GM18508 (cell line): ENCODE data around the gene OR2A7.
"Not testable (repeated sequence)": the region's sequence is repeated elsewhere in the genome, so short reads cannot be mapped to it uniquely, and the experiment has no call there.

Experiments
- ATAC-seq: cut with Tn5 transposase; IDR thresholded peaks from one replicate; pipeline ENCODE4 v1.9.1; 2021; ENCODE audit warnings: moderate number of reproducible peaks; ENCODE audit not compliant: insufficient read depth, unreplicated experiment

The OR2A7 gene

DNA sequence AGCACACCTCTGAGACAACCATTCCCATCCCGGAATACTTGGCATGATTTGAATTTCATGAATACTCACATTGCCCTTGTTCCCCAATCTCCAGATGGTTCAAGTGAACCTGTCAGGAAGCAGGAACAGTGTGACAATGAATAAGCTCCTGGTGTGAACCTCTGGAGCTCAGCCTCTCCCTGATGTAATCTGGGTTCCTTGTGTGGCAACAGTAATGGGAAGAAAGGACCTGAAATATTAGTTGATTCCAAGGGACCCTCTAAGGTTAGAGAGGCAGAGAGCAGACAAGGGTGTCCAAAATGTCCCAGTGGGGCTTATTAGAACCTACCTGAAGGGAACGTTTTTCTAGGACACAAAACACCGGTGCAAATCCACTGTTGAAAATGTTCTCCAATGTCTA is 8.5 kb downstream of the OR2A7 start:
- no peak for ATAC-seq

DNA sequence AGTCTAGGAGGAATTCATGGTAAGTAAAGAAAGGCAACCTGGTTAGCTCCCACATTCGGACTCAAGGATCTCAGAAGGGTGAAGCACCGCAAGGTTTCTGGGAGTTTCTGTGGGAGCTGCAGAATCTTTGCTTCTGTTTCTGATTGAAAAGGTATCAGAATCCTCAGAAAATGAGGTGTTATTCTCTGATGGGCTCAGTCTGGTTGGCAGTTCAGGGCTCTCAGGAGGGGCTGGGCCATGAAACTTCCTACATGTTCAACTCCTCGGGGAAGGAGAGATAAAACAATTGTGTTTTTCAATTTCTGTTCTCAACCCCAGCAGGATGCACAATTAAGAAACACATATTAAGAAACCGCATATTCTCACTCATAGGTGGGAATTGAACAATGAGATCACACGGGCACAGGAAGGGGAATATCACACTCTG is 9.1 kb downstream of the OR2A7 start:
- ATAC-seq: no peak

DNA sequence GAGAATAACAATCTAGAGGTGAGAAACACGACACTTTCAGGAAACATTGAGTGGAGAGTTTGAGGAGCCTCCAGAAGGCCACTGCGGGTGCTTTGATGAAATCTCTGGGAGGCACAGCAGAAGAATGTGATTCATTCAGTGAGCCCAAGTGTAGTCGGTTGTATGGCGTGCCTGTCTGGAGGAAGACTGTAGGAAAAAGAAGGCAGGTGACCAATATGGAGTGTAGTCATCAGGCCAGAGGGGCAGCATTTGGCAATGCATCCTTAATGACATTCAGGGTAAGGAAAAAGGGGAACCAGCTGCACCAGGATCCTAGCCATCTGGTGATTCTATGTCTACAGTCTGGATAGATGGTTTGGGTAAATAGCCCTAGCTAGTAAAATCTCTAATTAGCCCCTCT is 12.3 kb downstream of the OR2A7 start:
- not testable (repeated sequence) for ATAC-seq

DNA sequence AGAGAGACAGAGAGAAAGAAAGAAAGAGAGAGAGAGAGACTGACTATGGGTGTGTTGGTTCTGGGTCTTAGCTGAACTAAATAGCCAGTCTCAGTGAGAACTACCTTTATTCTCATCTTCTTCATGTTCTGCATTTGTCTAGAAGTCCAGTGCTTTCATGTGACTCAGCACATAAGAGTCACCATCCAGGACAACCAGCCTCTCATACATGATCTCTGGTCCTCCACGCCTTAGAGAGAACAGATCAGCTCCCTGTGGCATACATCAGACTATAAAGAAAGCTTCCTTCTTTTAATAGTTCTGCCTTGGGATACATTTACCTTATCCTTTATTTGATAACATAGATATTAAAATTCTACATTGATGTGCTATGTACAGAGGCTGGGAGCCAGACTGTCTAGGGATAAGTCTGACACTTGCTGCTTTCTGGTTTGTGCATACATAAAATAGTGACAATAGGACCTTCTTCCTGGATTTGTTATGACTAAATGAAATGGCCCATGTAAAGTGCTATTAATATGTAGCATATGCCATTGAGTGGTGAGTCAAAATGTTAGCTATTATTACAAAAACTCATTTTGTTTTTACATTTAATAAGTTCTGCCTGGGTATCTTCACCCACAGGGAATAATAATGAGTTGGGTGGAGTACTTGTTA is 16.8 kb downstream of the OR2A7 start:
- not testable (repeated sequence) for ATAC-seq

DNA sequence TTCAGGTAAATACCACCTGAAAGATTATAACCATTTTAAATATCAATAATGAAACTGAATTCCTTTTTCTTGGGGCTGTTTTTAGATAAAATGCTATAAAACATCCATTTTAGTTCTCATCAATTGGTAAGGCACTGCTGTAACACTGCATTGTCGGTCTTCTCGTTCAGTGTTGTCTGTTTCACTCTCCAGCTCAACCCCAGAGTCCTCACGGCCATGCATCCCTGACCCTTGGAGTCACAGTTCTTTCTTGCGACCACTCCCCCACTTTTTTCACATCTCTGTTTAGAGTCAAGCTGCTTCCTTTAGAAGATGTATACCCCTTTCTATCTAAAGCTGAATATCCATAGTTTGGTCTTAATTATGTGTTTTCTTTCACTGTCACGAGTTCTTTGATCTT is 17.6 kb downstream of the OR2A7 start:
- not testable (repeated sequence) for ATAC-seq

DNA sequence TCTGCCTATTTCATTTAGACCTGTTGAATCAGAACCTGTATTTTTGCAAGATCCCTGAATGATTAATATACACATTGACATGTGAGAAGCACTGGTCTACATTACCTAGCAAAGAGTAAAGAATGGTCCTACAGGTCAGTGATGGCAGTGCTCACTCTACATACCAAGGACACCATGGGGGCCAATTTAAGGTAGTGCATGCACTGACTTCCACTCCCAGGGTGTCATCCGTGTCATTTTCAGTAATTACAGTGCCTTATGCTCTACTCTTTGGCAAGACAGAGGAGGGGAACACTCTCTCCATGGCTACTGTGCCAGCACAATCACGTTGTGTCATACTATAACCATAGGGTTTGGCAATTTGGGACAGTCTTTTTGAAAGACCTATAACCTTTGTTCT is 19.2 kb downstream of the OR2A7 start:
- ATAC-seq: not testable (repeated sequence)

DNA sequence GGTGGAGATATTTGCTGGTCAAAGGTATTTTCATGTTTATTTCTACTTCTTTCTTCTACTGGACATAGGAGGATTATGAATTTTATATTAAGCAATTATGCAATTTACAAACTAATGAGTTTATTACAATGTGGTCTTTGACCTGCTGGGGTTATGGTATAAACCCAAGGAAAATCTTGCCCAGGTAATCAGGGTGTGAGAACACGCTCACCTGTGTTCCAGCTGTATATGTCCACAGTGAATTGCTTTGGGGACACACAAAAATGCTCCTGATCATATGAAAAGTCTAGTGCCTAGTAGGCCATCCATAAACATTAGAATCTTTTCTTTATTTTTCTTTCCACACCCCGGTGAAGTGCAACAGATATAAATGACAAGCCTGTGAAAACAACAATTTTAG is 25.2 kb downstream of the OR2A7 start, which contains the start of gene OR2A42:
TSS of gene OR2A42 (minus strand) at position 241 of the 400 bp plus-strand sequence. CDS start 6,762 bp downstream, outside the sequence.
- ATAC-seq: not testable (repeated sequence)

DNA sequence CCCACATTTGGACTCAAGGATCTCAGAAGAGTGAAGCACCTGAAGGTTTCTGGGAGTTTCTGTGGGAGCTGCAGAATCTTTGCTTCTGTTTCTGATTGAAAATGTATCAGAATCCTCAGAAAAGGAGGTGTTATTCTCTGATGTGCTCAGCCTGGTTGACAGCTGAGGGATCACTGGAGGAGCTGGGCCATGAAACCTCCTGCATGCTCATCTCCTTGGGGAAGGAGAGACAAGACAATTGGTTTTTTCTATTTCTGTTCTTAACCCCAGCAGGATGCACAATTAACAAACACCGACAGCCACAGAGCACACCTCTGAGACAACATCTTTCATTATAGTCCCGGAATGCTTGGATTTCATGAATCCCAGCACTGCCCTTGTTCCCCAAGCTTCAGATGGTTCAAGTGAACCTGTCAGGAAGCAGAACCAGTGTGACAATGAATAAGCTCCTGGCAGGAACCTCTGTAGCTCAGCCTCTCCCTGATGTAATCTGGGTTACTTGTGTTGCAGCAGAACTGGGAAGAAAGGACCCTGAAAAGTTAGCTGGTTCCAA is 26.0 kb downstream of the OR2A7 start:
- not testable (repeated sequence) for ATAC-seq

DNA sequence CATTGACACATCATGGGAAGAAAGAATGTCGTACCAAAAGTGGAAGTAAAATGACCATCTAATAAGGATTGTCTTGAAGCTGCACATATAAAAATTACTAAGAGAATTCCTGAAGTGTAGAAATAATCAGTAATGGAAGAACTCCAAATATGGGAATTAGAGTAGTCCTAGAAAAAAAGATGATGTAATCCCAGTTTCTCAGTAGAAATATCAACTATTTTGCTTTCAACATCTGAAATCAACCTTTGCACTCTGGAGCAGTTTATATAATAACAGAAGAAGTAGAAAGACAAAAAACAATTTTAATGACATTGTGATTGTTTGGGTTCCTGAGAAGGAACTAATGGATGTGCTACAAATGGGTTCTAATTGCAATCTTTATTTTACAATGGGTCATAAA is 31.6 kb downstream of the OR2A7 start:
- ATAC-seq: not testable (repeated sequence)

DNA sequence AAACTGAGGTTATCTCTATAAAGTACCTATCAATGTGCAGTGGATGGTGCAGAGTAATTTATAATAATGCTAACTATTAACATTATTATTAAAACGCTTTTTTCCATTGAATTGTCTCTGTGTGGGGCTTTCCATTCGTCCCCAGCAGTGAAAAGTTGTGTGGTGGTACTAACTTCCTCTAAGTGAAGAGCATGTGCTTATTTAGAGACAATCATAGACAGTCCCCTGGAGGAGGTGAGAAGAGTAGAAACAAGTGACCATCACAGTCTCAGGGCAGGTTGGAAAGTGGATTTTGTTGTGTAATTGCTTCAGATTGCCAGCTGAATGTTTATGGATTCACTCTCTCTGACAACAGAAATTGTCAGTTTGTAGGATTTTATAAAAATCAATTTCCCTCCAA is 33.6 kb downstream of the OR2A7 start:
- ATAC-seq: not testable (repeated sequence)

DNA sequence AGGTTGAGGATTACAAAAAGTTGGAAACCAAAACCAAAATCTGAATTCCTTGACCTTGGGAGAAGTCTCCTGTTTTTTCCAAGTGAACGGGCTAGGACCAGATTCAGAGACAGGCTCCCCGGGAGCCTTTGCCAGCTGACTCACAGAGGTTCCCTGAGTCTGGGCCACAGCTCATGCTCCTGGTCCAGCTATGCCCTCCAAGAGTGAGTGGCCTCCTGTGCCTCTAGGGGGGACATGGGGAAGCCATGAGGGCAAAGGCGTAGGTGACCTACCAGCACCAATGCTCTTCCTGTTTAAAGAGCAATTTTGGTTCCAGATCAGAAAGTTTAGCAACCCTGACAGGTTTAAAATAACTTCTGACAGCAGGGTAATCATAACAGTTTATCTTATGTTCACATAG is 35.8 kb downstream of the OR2A7 start:
- ATAC-seq: not testable (repeated sequence)

DNA sequence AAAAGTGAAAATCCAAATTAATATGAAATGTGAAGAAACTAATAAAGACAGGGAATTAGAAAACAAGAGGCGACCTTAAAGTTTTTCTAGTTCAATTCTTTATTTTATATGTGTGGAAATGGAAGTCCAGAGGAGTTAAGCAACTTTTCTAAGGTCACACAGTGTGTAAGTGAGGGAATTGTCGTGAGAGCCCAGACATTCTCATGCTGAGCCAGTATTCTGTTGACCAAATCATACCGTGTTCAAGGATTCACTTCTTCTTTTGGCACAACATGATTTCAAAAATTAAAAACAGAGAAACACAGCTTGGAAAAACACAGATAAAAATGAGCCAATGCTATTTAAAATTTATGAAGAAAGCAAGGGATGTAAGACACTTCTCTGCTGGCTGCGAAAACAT is 37.7 kb downstream of the OR2A7 start:
- ATAC-seq: not testable (repeated sequence)

DNA sequence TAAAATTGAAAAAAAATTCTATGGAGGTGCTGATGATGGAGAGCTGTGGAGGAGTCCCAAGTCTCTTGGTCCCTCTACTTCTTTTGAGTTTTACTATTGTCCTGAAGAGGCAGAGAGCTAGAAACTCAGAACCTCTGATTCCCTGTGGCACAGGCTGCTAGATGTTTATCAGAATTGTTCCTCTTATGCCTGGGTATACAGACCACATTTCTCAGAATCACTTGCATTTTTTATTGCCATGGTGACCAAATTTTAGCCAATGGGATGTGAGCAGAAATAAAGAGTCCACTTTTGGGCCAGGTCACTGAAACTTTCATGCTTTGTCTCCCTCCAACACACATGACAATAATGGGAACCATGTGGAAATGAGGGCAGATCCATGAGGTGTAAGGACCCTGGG is 40.9 kb downstream of the OR2A7 start:
- ATAC-seq: not testable (repeated sequence)

DNA sequence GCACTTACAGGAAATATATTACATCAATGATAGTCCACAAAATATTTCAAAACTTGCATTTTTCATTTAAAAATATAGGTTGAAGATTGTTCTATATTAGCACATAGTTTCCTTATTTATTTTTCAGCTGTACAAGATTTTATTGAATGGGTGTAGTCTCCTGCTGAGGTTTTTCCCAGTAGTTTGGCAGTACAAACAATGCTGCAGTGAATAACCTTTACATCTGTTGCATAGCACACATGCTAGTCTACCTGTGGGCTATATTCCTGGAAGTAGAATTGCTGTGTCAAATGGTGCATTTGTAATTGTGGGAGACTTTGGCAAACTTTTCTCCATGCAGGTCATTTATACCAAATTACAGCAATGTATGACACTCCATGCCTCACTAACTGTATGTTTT is 44.1 kb downstream of the OR2A7 start:
- not testable (repeated sequence) for ATAC-seq

DNA sequence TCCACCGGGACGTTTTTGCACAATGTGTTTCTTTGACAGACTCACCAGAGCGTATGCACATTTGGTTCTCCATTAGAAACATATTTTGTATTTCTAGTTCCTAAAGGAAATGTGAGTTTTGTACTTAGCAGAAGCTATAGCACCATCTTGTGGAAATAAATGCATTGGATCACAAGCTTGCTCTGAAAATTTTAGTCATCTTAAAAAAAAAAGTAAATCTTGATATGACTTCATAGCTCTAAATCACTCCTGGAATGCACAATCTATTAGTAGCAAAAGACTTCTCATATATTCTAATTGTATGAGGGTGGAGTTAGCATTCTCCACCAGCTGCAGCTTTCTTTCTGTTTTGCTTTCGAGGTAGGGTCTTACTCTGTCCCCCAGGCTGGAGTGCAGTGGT is 45.4 kb downstream of the OR2A7 start:
- ATAC-seq: not testable (repeated sequence)

DNA sequence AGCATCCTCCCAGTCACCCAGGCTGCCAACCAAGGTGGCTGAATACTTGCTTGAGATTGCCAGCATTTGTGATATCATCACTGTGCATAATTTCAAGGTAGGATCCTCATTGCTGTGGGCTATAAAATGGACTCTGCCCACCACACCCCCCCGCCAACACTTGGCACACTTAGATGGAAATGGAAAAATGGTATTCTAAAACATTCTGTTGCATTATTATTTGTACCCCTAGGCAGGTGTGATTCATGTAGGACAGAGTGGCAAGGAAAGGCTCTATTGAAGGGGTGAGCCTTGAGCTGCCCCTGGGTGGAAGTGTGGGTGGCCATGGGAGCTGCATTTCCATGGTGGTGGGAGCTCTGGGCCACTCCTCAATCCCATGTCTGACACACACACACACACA is 46.0 kb downstream of the OR2A7 start:
- ATAC-seq: not testable (repeated sequence)

DNA sequence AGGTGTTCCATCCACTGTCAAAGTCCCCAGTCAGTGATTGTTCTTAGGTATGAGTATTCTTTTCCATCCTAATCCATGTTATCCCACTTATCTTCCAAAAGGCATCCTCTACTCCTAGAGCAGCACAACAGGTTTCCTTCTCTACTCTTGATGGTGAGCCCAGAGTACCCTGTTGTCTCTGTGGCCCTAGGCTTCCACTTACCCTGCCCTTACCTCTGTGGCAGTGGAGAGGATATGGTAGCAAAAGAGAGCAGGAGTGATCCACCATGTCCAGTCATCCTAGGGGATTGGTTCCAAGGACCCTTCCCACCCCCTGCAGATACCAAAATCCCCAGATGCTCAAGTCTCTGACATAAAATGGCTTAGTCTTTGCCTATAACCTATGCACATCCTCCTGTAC is 47.4 kb downstream of the OR2A7 start:
- not testable (repeated sequence) for ATAC-seq
